Adrenal gland (tissue), 12 donors: ENCODE data around the gene XYLT1. TPM values are rescaled to one million over a fixed set of nuclear protein-coding genes. Genes with fewer than 3 reads are reported as not detected.
A peak's percentile ranks its signal among the peaks of the same experiment; 100 is the strongest.

Experiments used
- DNase-seq, 7 donors: peaks; one replicate each; pipeline ENCODE4 v3.0.0-alpha.2; 2019 to 2020
- H3K27ac ChIP-seq, 5 donors: fragments of 200-600 bp; sonication (generic) in 4 of 5; 1 replicate in 3 of 5; 2 replicates in 2 of 5; pipeline versions ENCODE4 v1.5.1 to v1.8.0; 2016 to 2020; ENCODE audit warnings: mild to moderate bottlenecking in 1 of 5
- H3K27me3 ChIP-seq: fragments of 200-600 bp; 2 replicates; pipeline ENCODE4 v1.8.0; 2021
- H3K36me3 ChIP-seq, 2 donors: fragments of 200-600 bp; replicated peaks in 1 of 2; 1 replicate in 1 of 2; 2 replicates in 1 of 2; pipeline versions ENCODE4 v1.5.1 to v1.8.0; 2018 to 2022
- H3K4me1 ChIP-seq, 2 donors: fragments of 200-600 bp; replicated peaks in 1 of 2; 1 replicate in 1 of 2; 2 replicates in 1 of 2; pipeline versions ENCODE4 v1.5.1 to v1.8.0; 2018 to 2021
- H3K4me3 ChIP-seq, 4 donors: fragments of 200-600 bp; sonication (generic) in 3 of 4; one replicate each; pipeline ENCODE4 v1.5.1; 2016 to 2018
- H3K9me3 ChIP-seq, 3 donors: fragments of 200-600 bp; sonication (generic) in 1 of 3; replicated peaks in 1 of 3; 1 replicate in 2 of 3; 2 replicates in 1 of 3; pipeline versions ENCODE4 v1.5.1 to v1.8.0; 2016 to 2021
- POLR2A ChIP-seq, 2 donors: fragments of 450-650 bp; IDR thresholded peaks; one replicate each; pipeline ENCODE4 v1.6.1; 2017; ENCODE audit warnings: antibody characterized with exemption in 2 of 2, mild to moderate bottlenecking in 2 of 2, moderate library complexity in 1 of 2
- WGBS, 4 donors: extraction: QIAGEN DNeasy Blood & Tissue Kit in 2 of 4; methylation state at CpG; one replicate each; pipeline versions ENCODE4 v1.1.5 to v1.1.7; 2013 to 2017; 5-methylcytosine and 5-hydroxymethylcytosine counted together
- intact Hi-C, 2 donors: fragments of 100-400 bp; cut with DNase I; formaldehyde crosslinking; loops; one replicate each; pipeline versions ENCODE4 v1.14.1 to v1.15.0; 2022 to 2023
- polyA plus RNA-seq, 3 donors: library from polyadenylated mRNA; stranded (reverse); fragments of 200-250 nt in 2 of 3; fragments of 350-450 nt in 1 of 3; fragmentation: Illumina TruSeq in 1 of 3; extraction: RNeasy Lipid Tissue Mini Kit (QIAGEN cat#74804) in 1 of 3; gene quantifications; one replicate each; pipeline ENCODE4 v1.2.3, GENCODE V29; 2013 to 2014
- total RNA-seq, 9 donors: library from RNA; depleted of rRNA in 4 of 9; stranded (reverse); fragments of >200 nt in 4 of 9; fragments of 120-200 nt in 1 of 9; fragmentation: NEBNext Ultra II Directional in 1 of 9; extraction: Animal tissue kit (Norgen Biotek cat#: 25700) in 1 of 9; gene quantifications; one replicate each; pipeline versions ENCODE4 v1.1.0 to v1.2.4, GENCODE V29; 2013 to 2023
- TF ChIP-seq, protein P1 (sequence below), 6 experiments: fragments of 450-650 bp in 4 of 6; fragments of 200-600 bp in 2 of 6; sonication (generic) in 1 of 6; IDR thresholded peaks; 1 replicate in 5 of 6; 2 replicates in 1 of 6; pipeline versions ENCODE4 v1.5.1 to v1.8.0; 2016 to 2021; ENCODE audit warnings: antibody characterized with exemption in 6 of 6, mild to moderate bottlenecking in 2 of 6, moderate library complexity in 1 of 6
- donor health status: healthy with polysubstance abuse.
- donor health status: Bipolar disorder and iron deficiency.
- donor health status: DM: yes; HTN: yes; CAD: no.
- donor health status: DM: no; HTN: no; CAD: no.
- donor health status: DM: no; HTN: no; CAD: no.
- donor health status: DM: yes; HTN: yes; CAD: no.

Gene XYLT1
- total and polyA plus RNA-seq, 12 donors = 1.3 to 67.6 (median 16.8) TPM

- Histone ChIP-seq H3K36me3 (no peaks in the 10 kb centered on the region), H3K27me3 (no peaks in the 10 kb centered on the region), H3K27ac (no peak overlapping the region), H3K4me3 (no peak overlapping the region), H3K4me1 (peaks cover 0 to 27% of the 10 kb centered on the region in 2 donors), H3K9me3 (no peaks in the 10 kb centered on the region)
- WGBS, 4 donors = 80 to 81% (median 80%) methylated on average over 7 of the region's 7 CpGs
- intact Hi-C loops = loop anchor here in 1 of 2 donors (5.0 kb wide), 1 partner anchor 102 kb away; no protein-coding TSS in a partner anchor
- DNase-seq = no peak
- TF ChIP-seq, protein P1, sequence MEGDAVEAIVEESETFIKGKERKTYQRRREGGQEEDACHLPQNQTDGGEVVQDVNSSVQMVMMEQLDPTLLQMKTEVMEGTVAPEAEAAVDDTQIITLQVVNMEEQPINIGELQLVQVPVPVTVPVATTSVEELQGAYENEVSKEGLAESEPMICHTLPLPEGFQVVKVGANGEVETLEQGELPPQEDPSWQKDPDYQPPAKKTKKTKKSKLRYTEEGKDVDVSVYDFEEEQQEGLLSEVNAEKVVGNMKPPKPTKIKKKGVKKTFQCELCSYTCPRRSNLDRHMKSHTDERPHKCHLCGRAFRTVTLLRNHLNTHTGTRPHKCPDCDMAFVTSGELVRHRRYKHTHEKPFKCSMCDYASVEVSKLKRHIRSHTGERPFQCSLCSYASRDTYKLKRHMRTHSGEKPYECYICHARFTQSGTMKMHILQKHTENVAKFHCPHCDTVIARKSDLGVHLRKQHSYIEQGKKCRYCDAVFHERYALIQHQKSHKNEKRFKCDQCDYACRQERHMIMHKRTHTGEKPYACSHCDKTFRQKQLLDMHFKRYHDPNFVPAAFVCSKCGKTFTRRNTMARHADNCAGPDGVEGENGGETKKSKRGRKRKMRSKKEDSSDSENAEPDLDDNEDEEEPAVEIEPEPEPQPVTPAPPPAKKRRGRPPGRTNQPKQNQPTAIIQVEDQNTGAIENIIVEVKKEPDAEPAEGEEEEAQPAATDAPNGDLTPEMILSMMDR (IDR thresholded peaks at IDR 0.05) = no peak
- TF ChIP-seq POLR2A (IDR thresholded peaks at IDR 0.05) = no peak
These were observed 4.3 kb upstream of the XYLT1 start for GRCh38 chr16:17475104-17475503.

DNA sequence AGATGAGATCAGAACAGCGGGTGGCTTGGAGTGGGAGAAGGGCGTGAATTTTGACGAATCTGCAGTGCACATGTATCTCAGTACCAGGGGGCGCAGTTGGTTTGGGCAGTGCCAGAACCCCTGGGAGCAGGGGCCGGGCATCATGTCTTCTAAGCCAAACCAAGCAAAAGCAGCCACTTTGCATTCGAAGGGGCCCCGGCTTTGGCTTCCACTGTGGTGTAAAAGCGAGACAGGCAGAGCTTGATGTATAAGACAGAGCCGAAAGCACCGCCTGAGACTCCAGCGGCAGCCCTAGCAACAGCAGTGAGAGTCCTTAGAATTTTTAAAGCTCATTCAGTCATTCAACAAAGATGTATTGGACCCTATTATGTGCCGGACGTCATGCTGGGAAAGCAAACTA is 3.8 kb upstream of the XYLT1 start:
- Histone ChIP-seq H3K27ac (no peak overlapping the region), H3K4me3 (no peak overlapping the region), H3K27me3 (no peaks in the 10 kb centered on the region), H3K4me1 (peaks cover 0 to 32% of the 10 kb centered on the region in 2 donors), H3K9me3 (no peaks in the 10 kb centered on the region), H3K36me3 (no peaks in the 10 kb centered on the region)
- TF ChIP-seq, protein P1 (IDR thresholded peaks at IDR 0.05) = no peak
- no peak for TF ChIP-seq POLR2A (IDR thresholded peaks at IDR 0.05)
- WGBS, 4 donors = 57 to 80% (median 69%) methylated on average over 13 of the region's 13 CpGs
- DNase-seq = no peak
- intact Hi-C loops = no loop called here

- Histone ChIP-seq H3K27me3 (no peaks in the 10 kb centered on the region), H3K27ac (peak overlapping the region in 1 of 5 donors; percentile 2), H3K36me3 (no peaks in the 10 kb centered on the region), H3K4me1 (peaks cover 0 to 38% of the 10 kb centered on the region in 2 donors), H3K4me3 (no peak overlapping the region), H3K9me3 (no peaks in the 10 kb centered on the region)
- 14 to 22% (median 19%) methylated on average over 4 of the region's 4 CpGs for WGBS, 4 donors
- intact Hi-C loops = no loop called here
- peak in 6 of 7 donors; percentile 68 to 80 (median 72) for DNase-seq
- TF ChIP-seq, protein P1 (IDR thresholded peaks at IDR 0.05) = peak in 1 of 6 experiments; percentile 7
- TF ChIP-seq POLR2A (IDR thresholded peaks at IDR 0.05) = no peak
These were observed 3.3 kb upstream of the XYLT1 start for GRCh38 chr16:17474037-17474436.

- H3K9me3 ChIP-seq = no peaks in the 10 kb centered on the region
- no peaks in the 10 kb centered on the region for H3K36me3 ChIP-seq
- H3K27me3 ChIP-seq = no peaks in the 10 kb centered on the region
- intact Hi-C loops = no loop called here
- H3K27ac ChIP-seq = peak overlapping the region in 3 of 5 donors; percentile 90 to 94 (median 91)
- peaks cover 0 to 58% of the 10 kb centered on the region in 2 donors for H3K4me1 ChIP-seq
- 78 to 81% (median 80%) methylated on average over 14 to 15 of the region's 15 CpGs for WGBS, 4 donors
- no peak overlapping the region for H3K4me3 ChIP-seq
- TF ChIP-seq, protein P1 (IDR thresholded peaks at IDR 0.05) = no peak
- no peak for TF ChIP-seq POLR2A (IDR thresholded peaks at IDR 0.05)
- no peak for DNase-seq
These were observed 1.1 kb upstream of the XYLT1 start for GRCh38 chr16:17471719-17472461.
